Bronchial epithelial cell (primary cell): ENCODE measurements around the gene UNC5B. TPM values are rescaled to one million over a fixed set of nuclear protein-coding genes. Genes with fewer than 3 reads are reported as not detected.
"Not testable (repeated sequence)": the region's sequence is repeated elsewhere in the genome, so short reads cannot be mapped to it uniquely, and the experiment has no call there.

Experiments used
- DNase-seq: peaks from one replicate; pipeline ENCODE4 v3.0.0-alpha.2; 2010; ENCODE audit warnings: low read depth
- FAIRE-seq: peaks from 2 replicates; lab custom pipeline; 2011; peaks lifted over from hg19 to GRCh38; lab: Jason Lieb, UNC
- H3K27me3 ChIP-seq: 2 replicates; pipeline ENCODE4 v1.5.1; 2011; ENCODE audit warnings: low read length; ENCODE audit not compliant: control insufficient read depth, insufficient read depth
- H3K36me3 ChIP-seq: 2 replicates; pipeline ENCODE4 v1.5.1; 2011; ENCODE audit warnings: low read length; ENCODE audit not compliant: control insufficient read depth, insufficient read depth
- H3K4me3 ChIP-seq: 2 replicates; pipeline ENCODE4 v1.5.1; 2011; ENCODE audit warnings: mild to moderate bottlenecking, low read depth, low read length, control low read depth
- CTCF ChIP-seq: IDR thresholded peaks from 2 replicates; pipeline ENCODE4 v1.5.1; 2011; ENCODE audit warnings: mild to moderate bottlenecking, moderate library complexity, low read length, control low read depth, inconsistent platforms; ENCODE audit not compliant: insufficient read depth, severe bottlenecking
- total RNA-seq: library from RNA; depleted of rRNA; stranded (reverse); fragments of >200 nt; gene quantifications from 2 replicates; pipeline ENCODE4 v1.2.1, GENCODE V29; 2014

UNC5B gene
- total RNA-seq, 1 donor from 2014 or later, result 36.6 TPM

- FAIRE-seq (no peak), DNase-seq (peak; percentile 86)
- Histone ChIP-seq H3K36me3 (no peaks in the 10 kb centered on the region), H3K27me3 (no peaks in the 10 kb centered on the region), H3K4me3 (peak overlapping the region; percentile 43)
- no peak for TF ChIP-seq CTCF
These were observed 5.8 kb downstream of the UNC5B start for GRCh38 chr10:71218046-71218650.

- no peak overlapping the region for H3K4me3 ChIP-seq
- H3K27me3 ChIP-seq, result no peaks in the 10 kb centered on the region
- no peak for FAIRE-seq
- no peak for DNase-seq
- H3K36me3 ChIP-seq, result peaks cover under 1% of the 10 kb centered on the region
- TF ChIP-seq CTCF, result no peak
These were observed 6.3 kb downstream of the UNC5B start for GRCh38 chr10:71218651-71219050.

- not testable (repeated sequence) for H3K27me3 ChIP-seq, H3K36me3 ChIP-seq, DNase-seq, FAIRE-seq, H3K4me3 ChIP-seq
These were observed 7.0 kb downstream of the UNC5B start for GRCh38 chr10:71219236-71219917.

- Histone ChIP-seq H3K4me3 (no peak overlapping the region), H3K36me3 (peaks cover 4% of the 10 kb centered on the region), H3K27me3 (no peaks in the 10 kb centered on the region)
- no peak for TF ChIP-seq CTCF
- FAIRE-seq, result no peak
- no peak for DNase-seq
These were observed 7.7 kb downstream of the UNC5B start for GRCh38 chr10:71219918-71220688.

GRCh38 chr10:71220689-71221540, 8.5 kb downstream of the UNC5B start:
- DNase-seq (no peak), FAIRE-seq (peak; percentile 68)
- no peaks in the 10 kb centered on the region for H3K27me3 ChIP-seq
- H3K4me3 ChIP-seq, result no peak overlapping the region
- H3K36me3 ChIP-seq, result peaks cover 5% of the 10 kb centered on the region
- no peak for TF ChIP-seq CTCF
